ENCODE results near the gene RPL19. TPM values are rescaled to one million over a fixed set of nuclear protein-coding genes. Genes with fewer than 3 reads are reported as not detected.
"Not testable (repeated sequence)": the region's sequence is repeated elsewhere in the genome, so short reads cannot be mapped to it uniquely, and the experiment has no call there.

The RPL19 gene
- total RNA-seq, 1 donor from 2014 or later = 1,579 TPM

GRCh38 chr17:39167476-39167875 lies 32.6 kb upstream of the RPL19 start:
- H3K4me3 Mint-ChIP-seq (ENCODE audit: unreplicated experiment) = no peak overlapping the region

GRCh38 chr17:39168503-39168902 lies 31.6 kb upstream of the RPL19 start:
- Mint-ChIP-seq H3K4me1 (ENCODE audit: unreplicated experiment) (peaks cover 19% of the 10 kb centered on the region), H3K27me3 (ENCODE audit: unreplicated experiment) (peaks cover 12% of the 10 kb centered on the region)
- H3K27ac Mint-ChIP-seq (ENCODE audit: unreplicated experiment); DNase-seq (ENCODE audit: extremely low spot score, unreplicated experiment); H3K4me3 Mint-ChIP-seq (ENCODE audit: unreplicated experiment); H3K36me3 Mint-ChIP-seq (ENCODE audit: unreplicated experiment); H3K9me3 Mint-ChIP-seq (ENCODE audit: unreplicated experiment): not testable (repeated sequence)

More at GRCh38 chr17:39167476-39167875, 32.6 kb upstream of the RPL19 start:
- Mint-ChIP-seq H3K27me3 (ENCODE audit: unreplicated experiment) (peaks cover 12% of the 10 kb centered on the region), H3K4me1 (ENCODE audit: unreplicated experiment) (peaks cover 19% of the 10 kb centered on the region), H3K9me3 (ENCODE audit: unreplicated experiment) (no peaks in the 10 kb centered on the region), H3K36me3 (ENCODE audit: unreplicated experiment) (no peaks in the 10 kb centered on the region), H3K27ac (ENCODE audit: unreplicated experiment) (no peak overlapping the region)
- no peak for TF ChIP-seq CTCF (IDR thresholded peaks at IDR 0.05)
- no peak for DNase-seq (ENCODE audit: extremely low spot score, unreplicated experiment)

GRCh38 chr17:39169101-39169500 lies 31.0 kb upstream of the RPL19 start:
- peaks cover 16% of the 10 kb centered on the region for H3K4me1 Mint-ChIP-seq (ENCODE audit: unreplicated experiment)
- peaks cover 12% of the 10 kb centered on the region for H3K27me3 Mint-ChIP-seq (ENCODE audit: unreplicated experiment)
- no peak for DNase-seq (ENCODE audit: extremely low spot score, unreplicated experiment)
- no peak overlapping the region for H3K27ac Mint-ChIP-seq (ENCODE audit: unreplicated experiment)
- H3K4me3 Mint-ChIP-seq (ENCODE audit: unreplicated experiment) = no peak overlapping the region
- H3K9me3 Mint-ChIP-seq (ENCODE audit: unreplicated experiment) = no peaks in the 10 kb centered on the region
- TF ChIP-seq CTCF (IDR thresholded peaks at IDR 0.05) = no peak
- H3K36me3 Mint-ChIP-seq (ENCODE audit: unreplicated experiment) = no peaks in the 10 kb centered on the region

GRCh38 chr17:39169518-39169917 lies 30.6 kb upstream of the RPL19 start:
- no peak for TF ChIP-seq CTCF (IDR thresholded peaks at IDR 0.05)
- Mint-ChIP-seq H3K4me1 (ENCODE audit: unreplicated experiment) (peaks cover 11% of the 10 kb centered on the region), H3K27ac (ENCODE audit: unreplicated experiment) (no peak overlapping the region), H3K27me3 (ENCODE audit: unreplicated experiment) (peaks cover 11% of the 10 kb centered on the region), H3K9me3 (ENCODE audit: unreplicated experiment) (no peaks in the 10 kb centered on the region), H3K4me3 (ENCODE audit: unreplicated experiment) (no peak overlapping the region), H3K36me3 (ENCODE audit: unreplicated experiment) (no peaks in the 10 kb centered on the region)
- no peak for DNase-seq (ENCODE audit: extremely low spot score, unreplicated experiment)

- peaks cover under 1% of the 10 kb centered on the region for H3K36me3 Mint-ChIP-seq (ENCODE audit: unreplicated experiment)
- no peak for TF ChIP-seq CTCF (IDR thresholded peaks at IDR 0.05)
- H3K4me3 Mint-ChIP-seq (ENCODE audit: unreplicated experiment) = no peak overlapping the region
- no peak overlapping the region for H3K27ac Mint-ChIP-seq (ENCODE audit: unreplicated experiment)
- no peaks in the 10 kb centered on the region for H3K9me3 Mint-ChIP-seq (ENCODE audit: unreplicated experiment)
- H3K27me3 Mint-ChIP-seq (ENCODE audit: unreplicated experiment) = peaks cover 6% of the 10 kb centered on the region
- DNase-seq (ENCODE audit: extremely low spot score, unreplicated experiment) = no peak
- H3K4me1 Mint-ChIP-seq (ENCODE audit: unreplicated experiment) = peaks cover 5% of the 10 kb centered on the region
Observed at GRCh38 chr17:39170109-39170508, 30.0 kb upstream of the RPL19 start.

GRCh38 chr17:39170558-39170957 lies 29.5 kb upstream of the RPL19 start:
- peaks cover 5% of the 10 kb centered on the region for H3K27me3 Mint-ChIP-seq (ENCODE audit: unreplicated experiment)
- TF ChIP-seq CTCF (IDR thresholded peaks at IDR 0.05) = no peak
- H3K4me3 Mint-ChIP-seq (ENCODE audit: unreplicated experiment) = no peak overlapping the region
- DNase-seq (ENCODE audit: extremely low spot score, unreplicated experiment) = no peak
- H3K36me3 Mint-ChIP-seq (ENCODE audit: unreplicated experiment) = peaks cover 5% of the 10 kb centered on the region
- no peaks in the 10 kb centered on the region for H3K9me3 Mint-ChIP-seq (ENCODE audit: unreplicated experiment)
- no peak overlapping the region for H3K27ac Mint-ChIP-seq (ENCODE audit: unreplicated experiment)
- H3K4me1 Mint-ChIP-seq (ENCODE audit: unreplicated experiment) = peaks cover 4% of the 10 kb centered on the region

All from osteocyte (in vitro differentiated cells).